Activated naive CD8-positive, alpha-beta T cell treated with anti-CD3 and anti-CD28 coated beads for 36 hours (primary cell): ENCODE measurements around the gene C6orf132. TPM values are rescaled to one million over a fixed set of nuclear protein-coding genes. Genes with fewer than 3 reads are reported as not detected.

ENCODE experiments used
- DNase-seq: peaks from one replicate; pipeline ENCODE4 v3.0.0; 2021
- H3K27ac Mint-ChIP-seq: one replicate; pipeline ENCODE4 v1.8.0; 2022; ENCODE audit warnings: mild to moderate bottlenecking, moderate library complexity, mixed read lengths
- H3K27me3 Mint-ChIP-seq: one replicate; pipeline ENCODE4 v1.8.0; 2022; ENCODE audit warnings: mild to moderate bottlenecking, mixed read lengths
- H3K36me3 Mint-ChIP-seq: one replicate; pipeline ENCODE4 v1.8.0; 2021; ENCODE audit warnings: mild to moderate bottlenecking, mixed read lengths
- H3K4me1 Mint-ChIP-seq: one replicate; pipeline ENCODE4 v1.8.0; 2021; ENCODE audit warnings: mixed read lengths
- H3K4me3 Mint-ChIP-seq: one replicate; pipeline ENCODE4 v1.8.0; 2022; ENCODE audit warnings: mild to moderate bottlenecking, moderate library complexity, mixed read lengths
- H3K9me3 Mint-ChIP-seq: one replicate; pipeline ENCODE4 v1.8.0; 2022; ENCODE audit warnings: mixed read lengths
- total RNA-seq, 2 experiments: library from RNA; stranded (reverse); gene quantifications; one replicate each; pipeline ENCODE4 v1.2.3, GENCODE V29; 2021

Gene C6orf132
- total RNA-seq, 2 experiments from 2014 or later = 0.18 to 0.19 TPM

GRCh38 chr6:42108071-42108470, 34.3 kb downstream of the C6orf132 start:
- Mint-ChIP-seq H3K27me3 (no peaks in the 10 kb centered on the region), H3K36me3 (no peaks in the 10 kb centered on the region), H3K4me3 (no peak overlapping the region), H3K4me1 (peaks cover 6% of the 10 kb centered on the region), H3K9me3 (no peaks in the 10 kb centered on the region), H3K27ac (no peak overlapping the region)
- DNase-seq = no peak

- H3K27me3 Mint-ChIP-seq = no peaks in the 10 kb centered on the region
- H3K4me1 Mint-ChIP-seq = peaks cover 8% of the 10 kb centered on the region
- H3K9me3 Mint-ChIP-seq = no peaks in the 10 kb centered on the region
- no peak overlapping the region for H3K27ac Mint-ChIP-seq
- no peaks in the 10 kb centered on the region for H3K36me3 Mint-ChIP-seq
- H3K4me3 Mint-ChIP-seq = no peak overlapping the region
- DNase-seq = no peak
Observed at GRCh38 chr6:42106112-42107023, 36.1 kb downstream of the C6orf132 start.

GRCh38 chr6:42105709-42106108, 36.7 kb downstream of the C6orf132 start:
- H3K9me3 Mint-ChIP-seq = no peaks in the 10 kb centered on the region
- no peak for DNase-seq
- H3K36me3 Mint-ChIP-seq = no peaks in the 10 kb centered on the region
- no peak overlapping the region for H3K4me3 Mint-ChIP-seq
- no peaks in the 10 kb centered on the region for H3K27me3 Mint-ChIP-seq
- H3K4me1 Mint-ChIP-seq = peaks cover 10% of the 10 kb centered on the region
- H3K27ac Mint-ChIP-seq = no peak overlapping the region

- no peak for DNase-seq
- H3K4me3 Mint-ChIP-seq = peak overlapping the region; percentile 67
- H3K36me3 Mint-ChIP-seq = no peaks in the 10 kb centered on the region
- H3K4me1 Mint-ChIP-seq = peaks cover 15% of the 10 kb centered on the region
- H3K27me3 Mint-ChIP-seq = no peaks in the 10 kb centered on the region
- H3K27ac Mint-ChIP-seq = no peak overlapping the region
- H3K9me3 Mint-ChIP-seq = no peaks in the 10 kb centered on the region
Observed at GRCh38 chr6:42105156-42105648, 37.2 kb downstream of the C6orf132 start.

GRCh38 chr6:42104804-42105125, 37.7 kb downstream of the C6orf132 start:
- Mint-ChIP-seq H3K4me1 (peaks cover 19% of the 10 kb centered on the region), H3K4me3 (peak overlapping the region; percentile 67), H3K9me3 (no peaks in the 10 kb centered on the region), H3K27me3 (no peaks in the 10 kb centered on the region), H3K27ac (no peak overlapping the region), H3K36me3 (no peaks in the 10 kb centered on the region)
- DNase-seq = no peak

- Mint-ChIP-seq H3K27me3 (no peaks in the 10 kb centered on the region), H3K36me3 (no peaks in the 10 kb centered on the region), H3K27ac (peak overlapping the region; percentile 79), H3K9me3 (no peaks in the 10 kb centered on the region), H3K4me3 (peak overlapping the region; percentile 75), H3K4me1 (peaks cover 22% of the 10 kb centered on the region)
- DNase-seq = peak; percentile 80
Observed at GRCh38 chr6:42104095-42104803, 38.2 kb downstream of the C6orf132 start.

GRCh38 chr6:42103753-42104094, 38.7 kb downstream of the C6orf132 start:
- H3K4me1 Mint-ChIP-seq = peaks cover 22% of the 10 kb centered on the region
- H3K36me3 Mint-ChIP-seq = no peaks in the 10 kb centered on the region
- H3K27ac Mint-ChIP-seq = peak overlapping the region; percentile 79
- peak overlapping the region; percentile 75 for H3K4me3 Mint-ChIP-seq
- no peaks in the 10 kb centered on the region for H3K9me3 Mint-ChIP-seq
- H3K27me3 Mint-ChIP-seq = no peaks in the 10 kb centered on the region
- DNase-seq = no peak

GRCh38 chr6:42103216-42103615, 39.2 kb downstream of the C6orf132 start:
- H3K36me3 Mint-ChIP-seq = no peaks in the 10 kb centered on the region
- no peaks in the 10 kb centered on the region for H3K27me3 Mint-ChIP-seq
- no peaks in the 10 kb centered on the region for H3K9me3 Mint-ChIP-seq
- no peak for DNase-seq
- peak overlapping the region; percentile 75 for H3K4me3 Mint-ChIP-seq
- H3K4me1 Mint-ChIP-seq = peaks cover 22% of the 10 kb centered on the region
- no peak overlapping the region for H3K27ac Mint-ChIP-seq

GRCh38 chr6:42101186-42101657, 41.2 kb downstream of the C6orf132 start:
- no peak overlapping the region for H3K27ac Mint-ChIP-seq

GRCh38 chr6:42100029-42100901, 42.2 kb downstream of the C6orf132 start:
- peak overlapping the region; percentile 75 for H3K27ac Mint-ChIP-seq
- peaks cover 27% of the 10 kb centered on the region for H3K4me1 Mint-ChIP-seq
- no peaks in the 10 kb centered on the region for H3K9me3 Mint-ChIP-seq
- H3K36me3 Mint-ChIP-seq = no peaks in the 10 kb centered on the region
- no peak overlapping the region for H3K4me3 Mint-ChIP-seq
- no peaks in the 10 kb centered on the region for H3K27me3 Mint-ChIP-seq
- peak; percentile 19 for DNase-seq

More at GRCh38 chr6:42101186-42101657, 41.2 kb downstream of the C6orf132 start:
- no peaks in the 10 kb centered on the region for H3K36me3 Mint-ChIP-seq
- no peak for DNase-seq
- no peaks in the 10 kb centered on the region for H3K9me3 Mint-ChIP-seq
- H3K4me1 Mint-ChIP-seq = peaks cover 27% of the 10 kb centered on the region
- H3K4me3 Mint-ChIP-seq = no peak overlapping the region
- H3K27me3 Mint-ChIP-seq = no peaks in the 10 kb centered on the region

- no peaks in the 10 kb centered on the region for H3K36me3 Mint-ChIP-seq
- H3K27me3 Mint-ChIP-seq = no peaks in the 10 kb centered on the region
- no peak for DNase-seq
- no peaks in the 10 kb centered on the region for H3K9me3 Mint-ChIP-seq
- H3K4me1 Mint-ChIP-seq = peaks cover 27% of the 10 kb centered on the region
- peak overlapping the region; percentile 75 for H3K27ac Mint-ChIP-seq
- no peak overlapping the region for H3K4me3 Mint-ChIP-seq
Observed at GRCh38 chr6:42099340-42100028, 42.9 kb downstream of the C6orf132 start.

- DNase-seq = no peak
- Mint-ChIP-seq H3K27ac (no peak overlapping the region), H3K27me3 (no peaks in the 10 kb centered on the region), H3K4me3 (no peak overlapping the region), H3K4me1 (peaks cover 17% of the 10 kb centered on the region), H3K36me3 (no peaks in the 10 kb centered on the region), H3K9me3 (no peaks in the 10 kb centered on the region)
Observed at GRCh38 chr6:42095776-42096541, 46.5 kb downstream of the C6orf132 start.

- no peaks in the 10 kb centered on the region for H3K36me3 Mint-ChIP-seq
- no peaks in the 10 kb centered on the region for H3K9me3 Mint-ChIP-seq
- H3K4me3 Mint-ChIP-seq = no peak overlapping the region
- no peaks in the 10 kb centered on the region for H3K27me3 Mint-ChIP-seq
- peaks cover 11% of the 10 kb centered on the region for H3K4me1 Mint-ChIP-seq
- no peak overlapping the region for H3K27ac Mint-ChIP-seq
- no peak for DNase-seq
Observed at GRCh38 chr6:42095094-42095493, 47.3 kb downstream of the C6orf132 start.
